Measurements from ENCODE around the gene KRTAP4-6.
"Not testable (repeated sequence)": the region's sequence is repeated elsewhere in the genome, so short reads cannot be mapped to it uniquely, and the experiment has no call there.

KRTAP4-6 gene

DNA sequence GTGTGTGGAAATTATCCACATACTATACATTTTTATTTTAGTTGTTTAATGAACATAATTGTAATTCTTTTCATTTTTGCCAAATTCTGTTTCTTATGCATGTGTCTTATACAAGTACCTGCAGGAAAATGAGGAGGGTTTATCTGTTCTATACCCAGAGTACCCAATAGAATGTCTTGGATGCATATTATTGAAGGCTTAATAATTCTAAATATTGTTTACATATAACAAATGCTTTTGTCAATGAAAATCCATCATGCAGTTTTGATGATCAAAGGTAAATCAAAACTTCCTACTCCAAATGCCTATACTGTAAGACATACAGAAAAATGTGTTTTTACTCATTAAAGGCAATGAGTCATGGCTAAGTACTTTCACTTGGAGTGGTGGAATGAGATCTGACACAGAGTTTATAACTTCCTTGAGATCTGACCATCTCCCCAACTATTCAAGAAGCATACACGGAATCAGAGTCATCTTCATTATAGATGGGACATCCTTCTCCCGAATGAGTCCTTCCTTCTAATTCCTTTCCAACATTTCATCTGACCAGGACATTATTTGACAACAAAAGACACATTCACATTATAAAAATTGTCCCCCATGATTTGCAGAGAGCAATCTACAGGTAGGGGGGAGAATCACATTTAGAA lies 35.8 kb downstream of the KRTAP4-6 start:
- DNase-seq, result peak; percentile 53

DNA sequence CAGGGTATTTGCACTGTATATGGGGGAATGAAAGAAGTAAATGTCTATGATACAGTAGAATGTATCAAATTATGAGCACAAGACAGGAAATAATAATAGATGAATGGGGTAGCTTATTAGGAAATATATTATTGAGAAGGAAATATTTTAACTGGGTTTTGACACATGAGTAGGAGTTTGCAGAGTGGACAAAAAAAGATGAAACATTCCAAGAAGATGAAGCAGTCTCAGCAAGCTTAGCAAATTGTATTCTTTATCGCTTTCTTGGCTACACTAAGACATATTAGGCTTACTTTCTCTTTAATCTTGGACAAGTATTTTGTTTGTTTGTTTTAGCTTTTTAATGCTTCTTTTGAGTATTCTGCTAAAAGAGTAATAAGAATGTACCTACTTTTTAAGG lies 36.4 kb downstream of the KRTAP4-6 start:
- no peak for DNase-seq

DNA sequence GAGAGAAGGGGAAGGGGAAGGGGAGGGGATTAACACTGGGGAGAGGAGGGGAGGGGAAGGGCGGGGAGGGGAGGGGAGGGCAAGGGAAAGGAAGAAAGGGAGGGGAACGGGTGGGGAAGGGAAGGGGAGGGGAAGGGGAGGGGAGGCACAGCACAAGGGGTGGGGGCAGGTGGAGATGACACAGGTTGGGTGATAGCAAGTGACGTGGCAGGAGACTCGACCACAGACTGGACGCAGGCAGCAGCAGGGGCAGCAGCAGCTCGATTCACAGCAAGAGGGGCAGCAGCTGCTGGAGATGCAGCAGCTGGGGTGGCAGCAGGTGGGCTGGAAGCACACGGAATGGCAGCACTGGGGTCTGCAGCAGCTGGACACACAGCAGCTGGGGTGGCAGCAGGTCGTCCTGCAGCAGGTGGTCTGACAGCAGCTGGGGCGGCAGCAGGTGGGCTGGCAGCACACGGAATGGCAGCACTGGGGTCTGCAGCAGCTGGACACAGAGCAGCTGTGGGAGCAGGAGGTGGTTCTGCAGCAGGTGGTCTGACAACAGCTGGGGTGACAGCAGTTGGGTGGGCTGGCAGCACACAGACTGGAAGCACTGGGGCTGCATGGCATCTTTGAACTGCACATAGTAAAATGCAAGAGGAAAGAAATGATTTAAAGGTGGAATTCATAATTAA lies 38.6 kb downstream of the KRTAP4-6 start, which contains the start of gene KRTAP4-16:
Gene KRTAP4-16, minus strand, starts transcription at position 624 of the 674 bp plus-strand sequence. Its CDS starts 0 bp downstream, at position 624.
- no peak for DNase-seq

DNA sequence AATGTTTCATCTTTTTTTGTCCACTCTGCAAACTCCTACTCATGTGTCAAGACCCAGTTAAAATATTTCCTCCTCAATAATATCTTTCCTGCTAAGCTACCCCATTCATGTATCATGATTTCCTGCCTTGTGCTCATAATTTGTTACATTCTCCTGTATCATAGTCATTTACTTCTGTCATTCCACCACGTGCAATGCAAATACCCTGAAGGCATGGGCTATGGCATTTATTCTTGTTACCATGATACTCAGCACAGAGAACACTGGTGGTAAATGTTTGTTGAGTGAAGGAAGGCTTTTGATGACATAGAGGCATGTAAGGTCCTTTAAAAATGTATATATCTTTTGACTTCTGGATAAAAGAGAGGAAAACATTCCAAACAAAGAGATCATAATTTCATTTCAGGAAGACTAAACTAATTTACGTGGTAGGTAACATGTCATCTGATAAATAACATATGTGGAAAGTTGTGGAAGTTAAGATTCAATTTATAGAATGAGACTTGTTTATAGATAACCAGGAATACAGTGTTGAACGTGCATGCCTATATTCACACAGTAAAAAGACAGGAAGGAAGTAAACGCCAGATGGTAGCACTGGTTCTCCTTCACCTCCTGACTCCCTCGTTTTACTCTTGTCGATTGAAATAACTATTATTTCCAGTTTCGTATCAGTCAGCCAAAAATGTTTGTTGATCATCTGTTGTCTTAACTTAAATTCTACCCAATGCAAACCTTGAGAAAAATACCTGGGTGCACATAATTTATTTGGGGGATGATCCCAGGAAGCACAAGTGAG lies 40.5 kb downstream of the KRTAP4-6 start:
- not testable (repeated sequence) for DNase-seq

DNA sequence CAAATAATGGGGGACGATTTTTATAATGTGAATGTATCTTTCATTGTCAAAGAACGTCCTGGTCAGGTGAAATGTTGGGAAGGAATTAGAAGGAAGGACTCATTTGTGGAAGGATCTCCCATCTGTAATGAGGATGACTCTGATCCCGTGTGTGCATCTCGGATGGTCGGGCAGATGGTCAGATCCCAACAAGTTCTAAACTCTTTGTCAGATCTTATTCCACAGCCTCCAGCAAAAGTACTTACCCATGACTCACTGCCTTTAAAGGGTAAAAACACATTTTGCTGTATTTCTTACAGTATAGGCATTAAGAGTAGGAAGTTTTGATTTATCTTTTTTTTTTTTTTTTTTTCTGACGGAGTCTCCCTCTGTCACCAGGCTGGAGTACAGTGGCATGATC lies 41.9 kb downstream of the KRTAP4-6 start:
- no peak for DNase-seq

DNA sequence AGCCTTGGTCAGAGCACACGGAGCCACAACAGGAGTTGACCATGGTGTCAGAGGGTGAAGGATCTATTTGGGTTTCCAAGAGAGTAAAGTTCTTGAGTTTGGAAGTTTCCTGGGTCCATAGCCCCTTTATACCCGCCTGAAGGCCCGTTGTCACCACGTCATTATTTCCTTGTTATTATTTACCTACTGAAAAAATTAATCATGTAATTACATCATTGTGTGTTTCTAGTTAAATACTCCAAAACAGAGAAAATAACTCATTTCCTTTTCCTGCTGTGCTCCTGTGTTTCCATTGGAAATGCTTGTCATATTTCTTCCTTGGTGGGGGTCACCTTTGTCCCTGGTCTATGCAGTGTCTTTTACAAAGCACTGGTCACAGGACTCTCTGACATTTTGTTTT lies 42.3 kb downstream of the KRTAP4-6 start, which contains the start of gene KRTAP4-8:
Gene KRTAP4-8, minus strand, starts transcription at position 101 of the 400 bp plus-strand sequence. Its CDS starts 58 bp downstream, at position 43.
- DNase-seq, result no peak

DNA sequence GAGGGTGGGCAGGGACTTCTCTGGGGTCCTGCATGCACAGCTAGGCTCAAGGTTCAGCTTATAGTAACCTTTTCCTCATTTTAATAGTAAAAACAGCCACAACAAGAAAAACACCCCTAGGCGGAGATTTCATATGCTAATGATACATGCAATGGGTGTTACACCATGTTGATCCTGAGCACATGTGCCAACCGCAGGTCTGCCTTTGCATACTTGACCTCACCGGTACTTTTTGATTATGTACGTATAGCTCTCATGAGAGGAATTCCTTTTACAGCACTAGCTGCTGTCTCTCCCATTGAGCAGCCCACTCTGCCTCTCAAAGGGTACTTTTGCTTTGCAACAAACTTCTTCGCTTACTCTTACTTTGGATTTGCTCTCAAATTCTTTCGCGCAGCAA lies 44.3 kb downstream of the KRTAP4-6 start:
- no peak for DNase-seq
